ENCODE data around the gene ACSM2B.
"Not testable (repeated sequence)": the region's sequence is repeated elsewhere in the genome, so short reads cannot be mapped to it uniquely, and the experiment has no call there.

Gene ACSM2B

DNA sequence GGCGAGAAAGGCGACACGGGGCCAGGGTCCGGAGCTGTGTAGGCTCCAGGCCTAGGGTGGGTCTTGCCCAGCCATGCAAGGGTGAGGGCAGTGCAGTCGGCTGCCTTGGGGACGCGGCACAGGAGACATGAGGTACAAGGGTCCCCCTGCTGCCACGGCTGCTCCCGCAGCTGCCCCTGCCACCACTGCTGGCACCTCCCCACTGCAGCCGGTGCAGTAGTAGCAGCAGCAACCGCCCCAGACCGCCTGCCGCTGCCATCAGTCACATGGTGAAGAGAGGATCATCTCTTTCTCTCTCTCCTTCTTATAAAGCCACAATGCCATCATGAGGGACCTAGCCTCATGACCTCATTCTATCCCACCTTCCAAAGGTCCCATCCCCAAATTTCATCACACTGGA lies 44.4 kb downstream of the ACSM2B start:
- not testable (repeated sequence) for DNase-seq

DNA sequence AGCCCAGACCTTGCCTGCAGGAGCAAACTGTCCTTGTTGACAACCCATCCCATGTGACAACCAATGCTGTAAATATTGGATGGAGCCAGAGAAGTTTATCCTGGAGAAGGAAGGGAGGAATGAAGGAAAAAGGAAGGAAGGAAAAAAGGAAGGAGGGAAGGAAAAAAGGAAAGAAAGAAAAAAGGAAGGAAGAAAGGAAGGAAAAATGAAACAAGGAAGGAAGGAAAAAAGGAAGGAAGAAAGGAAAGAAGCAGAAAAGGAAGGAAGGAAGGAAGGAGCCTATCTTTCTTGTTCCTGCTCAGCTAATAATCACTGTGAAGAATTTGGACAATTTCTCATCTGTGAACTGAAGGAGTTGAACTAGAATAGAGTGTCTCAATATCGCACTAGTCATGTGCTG lies 56.1 kb downstream of the ACSM2B start:
- DNase-seq: no peak

GRCh38 chr16:20519231-20519630 lies 56.9 kb downstream of the ACSM2B start:
- no peak for DNase-seq

DNA sequence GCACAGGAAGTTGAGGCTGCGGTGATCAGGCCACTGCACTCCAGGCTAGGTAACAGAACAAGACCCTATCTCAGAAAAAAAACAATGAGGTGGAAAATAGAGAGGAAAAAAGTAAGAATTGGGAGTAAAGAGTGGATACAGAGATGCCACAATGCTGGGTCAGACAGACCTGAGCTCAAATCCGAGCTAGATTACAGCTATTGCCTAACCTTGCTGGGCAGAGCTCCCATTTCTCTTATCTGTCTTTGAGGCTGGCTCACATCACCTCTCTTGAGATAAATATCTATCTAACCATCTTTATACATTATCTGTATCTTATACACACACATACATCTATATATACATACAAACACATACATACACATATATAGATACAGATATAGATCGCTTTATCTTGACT lies 59.0 kb downstream of the ACSM2B start:
- DNase-seq: no peak

DNA sequence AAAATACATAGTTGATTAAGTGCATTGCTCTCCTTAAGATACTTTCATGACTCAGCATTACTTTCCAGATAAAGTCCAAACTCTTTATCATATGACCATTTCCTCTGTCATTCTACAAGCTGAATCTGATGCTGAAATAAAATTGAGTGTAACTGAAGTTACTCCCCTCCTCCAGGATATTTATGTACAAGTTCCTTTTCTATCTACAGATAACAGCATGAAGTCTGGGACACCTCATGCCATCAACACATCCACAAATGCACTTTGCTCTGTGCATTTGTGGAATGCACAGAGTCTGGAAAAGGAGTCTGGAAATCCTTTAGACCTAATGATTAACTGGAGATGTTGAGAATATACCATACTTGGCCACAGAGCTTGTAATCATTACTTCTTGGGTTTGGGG lies 60.5 kb downstream of the ACSM2B start:
- no peak for DNase-seq

- DNase-seq: no peak
Measured at GRCh38 chr16:20510323-20510722, 65.8 kb downstream of the ACSM2B start.

GRCh38 chr16:20507280-20507679 lies 68.9 kb downstream of the ACSM2B start:
- DNase-seq: no peak

DNA sequence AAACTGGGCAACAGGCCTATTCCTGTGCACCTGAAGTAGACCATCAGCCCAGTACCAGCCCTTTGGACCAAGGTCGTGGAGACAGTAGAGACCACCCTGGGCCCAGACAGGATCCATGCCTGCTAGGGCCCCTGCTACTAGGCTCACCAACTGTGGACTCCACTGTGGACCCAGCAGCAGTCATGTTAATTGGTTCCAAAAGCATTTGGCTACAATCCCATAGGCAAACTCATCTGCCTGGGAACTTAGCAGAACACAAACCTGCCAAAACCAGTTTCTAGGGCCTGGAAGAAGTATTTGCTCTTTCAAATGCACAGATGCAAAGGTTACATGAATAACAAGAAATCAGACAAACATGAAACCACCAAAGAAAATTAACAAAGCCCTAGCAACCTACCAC lies 71.7 kb downstream of the ACSM2B start:
- DNase-seq: no peak

GRCh38 chr16:20491448-20491847 lies 84.7 kb downstream of the ACSM2B start:
- not testable (repeated sequence) for DNase-seq

DNA sequence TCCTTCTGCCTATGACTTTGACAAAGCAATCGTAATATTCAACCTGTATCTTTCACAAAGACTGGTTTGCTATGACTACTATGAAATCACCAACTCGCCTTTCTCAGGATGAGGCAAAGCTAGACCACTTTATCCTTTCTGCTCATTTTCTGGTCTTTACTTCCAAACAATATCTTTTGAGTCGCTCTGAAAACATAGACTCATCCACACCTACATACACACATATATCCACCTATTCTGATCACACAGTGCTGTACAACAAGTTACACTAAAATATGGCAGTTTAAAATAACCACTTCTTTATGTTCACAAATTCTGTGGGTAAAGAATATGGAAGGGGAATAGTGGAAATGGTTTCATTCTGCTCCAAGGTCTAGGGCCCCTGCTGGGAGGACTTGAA lies 85.2 kb downstream of the ACSM2B start:
- DNase-seq: not testable (repeated sequence)
